ENCODE data around the gene METTL8. TPM values are rescaled to one million over a fixed set of nuclear protein-coding genes. Genes with fewer than 3 reads are reported as not detected.

METTL8 gene
- total RNA-seq, 4 donors from 2014 or later, result 17.9 to 51.4 (median 35.4) TPM

DNA sequence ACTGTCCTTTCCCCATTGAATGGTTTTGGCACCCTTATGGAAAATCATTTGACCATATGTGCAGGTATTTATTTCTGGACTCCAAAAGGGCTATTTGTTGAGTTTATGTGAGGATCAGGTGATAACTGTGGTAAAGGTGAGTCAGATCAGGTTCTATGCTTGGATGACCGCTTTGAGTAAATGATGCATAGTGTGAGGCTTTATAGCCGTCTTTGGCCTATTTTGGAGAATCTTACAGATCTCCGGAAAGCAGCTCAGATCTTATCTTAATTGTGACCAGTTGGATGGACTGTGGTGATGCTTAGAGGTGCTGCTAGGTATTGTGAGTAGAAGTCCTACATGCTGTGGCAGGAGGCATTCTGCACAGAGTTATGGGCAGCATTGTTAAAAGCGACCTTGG lies 126.2 kb downstream of the METTL8 start:
- H3K4me1 ChIP-seq, result no peaks in the 10 kb centered on the region
- no peak for DNase-seq
- peaks cover 0 to 13% (median 7%) of the 10 kb centered on the region in 3 donors for H3K9me3 ChIP-seq
- TF ChIP-seq POLR2A (IDR thresholded peaks at IDR 0.05), result no peak
- TF ChIP-seq, protein P1, sequence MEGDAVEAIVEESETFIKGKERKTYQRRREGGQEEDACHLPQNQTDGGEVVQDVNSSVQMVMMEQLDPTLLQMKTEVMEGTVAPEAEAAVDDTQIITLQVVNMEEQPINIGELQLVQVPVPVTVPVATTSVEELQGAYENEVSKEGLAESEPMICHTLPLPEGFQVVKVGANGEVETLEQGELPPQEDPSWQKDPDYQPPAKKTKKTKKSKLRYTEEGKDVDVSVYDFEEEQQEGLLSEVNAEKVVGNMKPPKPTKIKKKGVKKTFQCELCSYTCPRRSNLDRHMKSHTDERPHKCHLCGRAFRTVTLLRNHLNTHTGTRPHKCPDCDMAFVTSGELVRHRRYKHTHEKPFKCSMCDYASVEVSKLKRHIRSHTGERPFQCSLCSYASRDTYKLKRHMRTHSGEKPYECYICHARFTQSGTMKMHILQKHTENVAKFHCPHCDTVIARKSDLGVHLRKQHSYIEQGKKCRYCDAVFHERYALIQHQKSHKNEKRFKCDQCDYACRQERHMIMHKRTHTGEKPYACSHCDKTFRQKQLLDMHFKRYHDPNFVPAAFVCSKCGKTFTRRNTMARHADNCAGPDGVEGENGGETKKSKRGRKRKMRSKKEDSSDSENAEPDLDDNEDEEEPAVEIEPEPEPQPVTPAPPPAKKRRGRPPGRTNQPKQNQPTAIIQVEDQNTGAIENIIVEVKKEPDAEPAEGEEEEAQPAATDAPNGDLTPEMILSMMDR (IDR thresholded peaks at IDR 0.05), result no peak
- whole genome bisulfite sequencing, 2 donors, result 91 to 92% methylated on average over 4 of the region's 4 CpGs
- H3K27ac ChIP-seq, result no peak overlapping the region
- no peaks in the 10 kb centered on the region for H3K36me3 ChIP-seq
- intact Hi-C loops (cut with DNase I), result no loop called here
- H3K4me3 ChIP-seq, result no peak overlapping the region
- no peaks in the 10 kb centered on the region for H3K27me3 ChIP-seq

DNA sequence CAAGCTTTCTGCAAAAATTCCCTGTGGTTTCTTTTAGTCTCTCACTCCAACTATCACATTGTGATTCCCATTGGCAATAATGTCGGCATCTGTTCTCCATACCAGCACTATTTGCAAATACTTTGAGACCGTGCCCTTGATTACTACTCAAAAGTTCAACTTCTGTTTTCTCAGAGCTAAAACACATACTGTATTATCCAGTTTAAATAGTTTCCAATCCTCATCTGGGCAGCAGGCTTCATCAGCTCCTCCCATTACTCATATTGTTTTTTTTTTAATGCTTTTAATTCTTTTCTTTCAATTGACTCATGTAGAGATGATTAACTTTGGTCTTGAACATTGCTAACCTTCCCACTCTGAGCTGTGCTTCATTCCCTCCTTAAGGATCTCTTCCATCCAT lies 135.8 kb downstream of the METTL8 start:
- no peak for TF ChIP-seq POLR2A (IDR thresholded peaks at IDR 0.05)
- TF ChIP-seq, protein P1 (IDR thresholded peaks at IDR 0.05), result no peak
- intact Hi-C loops (cut with DNase I), result no loop called here
- Histone ChIP-seq H3K4me1 (no peaks in the 10 kb centered on the region), H3K9me3 (no peaks in the 10 kb centered on the region), H3K4me3 (no peak overlapping the region), H3K27me3 (no peaks in the 10 kb centered on the region), H3K27ac (no peak overlapping the region), H3K36me3 (no peaks in the 10 kb centered on the region)
- WGBS, 2 donors, result 81% methylated on average over 2 of the region's 2 CpGs
- DNase-seq, result no peak

DNA sequence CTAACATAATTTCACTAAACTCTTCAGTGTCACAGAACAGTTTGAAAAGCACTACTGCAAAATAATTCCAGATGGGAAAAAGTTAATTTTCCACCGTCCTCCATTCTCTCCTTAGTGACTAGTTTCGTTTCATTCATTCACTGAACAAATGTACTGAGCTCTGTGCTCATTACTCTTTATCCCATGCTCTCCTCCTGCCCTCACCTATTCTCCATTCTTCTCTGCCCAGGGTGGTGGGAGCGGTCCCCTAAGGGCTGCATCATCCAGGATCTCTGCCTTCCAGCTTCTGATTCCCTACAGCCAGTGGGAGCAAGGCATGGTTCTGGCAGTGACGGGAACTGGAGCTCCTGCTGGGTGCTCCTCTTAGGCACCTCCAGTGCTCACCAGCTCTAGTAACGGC lies 139.2 kb downstream of the METTL8 start:
- TF ChIP-seq, protein P1 (IDR thresholded peaks at IDR 0.05), result no peak
- no peak for TF ChIP-seq POLR2A (IDR thresholded peaks at IDR 0.05)
- DNase-seq, result no peak
- Histone ChIP-seq H3K4me3 (no peak overlapping the region), H3K4me1 (no peaks in the 10 kb centered on the region), H3K36me3 (no peaks in the 10 kb centered on the region), H3K9me3 (no peaks in the 10 kb centered on the region), H3K27ac (no peak overlapping the region), H3K27me3 (no peaks in the 10 kb centered on the region)
- 88 to 95% methylated on average over 5 of the region's 5 CpGs for WGBS, 2 donors
- intact Hi-C loops (cut with DNase I), result no loop called here

DNA sequence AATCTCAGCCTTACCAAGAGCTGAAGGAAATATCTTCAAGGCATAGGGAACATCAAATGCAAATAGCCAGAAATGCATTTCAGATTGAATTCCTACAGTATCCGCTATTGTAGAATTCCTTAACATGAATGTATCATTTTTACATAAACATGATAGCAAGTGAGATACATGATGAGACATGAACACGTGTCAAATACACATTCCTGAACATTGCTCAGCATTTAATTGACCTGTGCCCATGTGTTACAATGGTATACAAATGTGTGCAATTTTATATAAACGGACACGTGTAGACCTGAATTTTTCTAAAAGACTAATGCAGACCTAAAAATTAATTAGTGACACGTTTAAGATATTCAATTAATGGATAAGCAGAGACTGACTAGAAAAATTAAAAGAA lies 140.1 kb downstream of the METTL8 start:
- H3K4me3 ChIP-seq, result no peak overlapping the region
- no peak for TF ChIP-seq POLR2A (IDR thresholded peaks at IDR 0.05)
- TF ChIP-seq, protein P1 (IDR thresholded peaks at IDR 0.05), result no peak
- no peaks in the 10 kb centered on the region for H3K4me1 ChIP-seq
- intact Hi-C loops (cut with DNase I), result no loop called here
- H3K27me3 ChIP-seq, result no peaks in the 10 kb centered on the region
- H3K36me3 ChIP-seq, result no peaks in the 10 kb centered on the region
- no peak overlapping the region for H3K27ac ChIP-seq
- no peaks in the 10 kb centered on the region for H3K9me3 ChIP-seq
- 35 to 45% methylated on average over 5 of the region's 5 CpGs for WGBS, 2 donors
- DNase-seq, result no peak

DNA sequence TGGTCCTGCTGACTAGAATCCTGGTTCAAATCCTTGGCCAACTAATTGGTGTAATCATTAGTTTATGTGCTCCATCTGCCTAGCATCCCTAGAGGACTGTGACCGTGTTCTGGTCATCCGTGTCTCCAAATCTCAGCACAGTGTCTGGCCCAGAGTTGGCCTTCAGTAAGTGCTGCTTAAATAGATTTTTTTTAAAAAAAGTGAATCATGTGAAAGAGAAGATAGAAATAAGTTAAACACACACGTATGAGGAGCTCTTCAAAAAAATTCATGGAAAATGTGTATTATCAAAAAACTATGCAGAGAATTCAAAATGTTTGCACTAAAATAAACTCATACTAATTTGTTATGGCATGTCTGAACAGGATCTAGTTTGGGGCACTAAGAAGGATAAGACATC lies 143.8 kb downstream of the METTL8 start:
- Histone ChIP-seq H3K27ac (no peak overlapping the region), H3K4me1 (peaks cover 0 to 6% (median 4%) of the 10 kb centered on the region in 3 donors), H3K4me3 (no peak overlapping the region), H3K9me3 (no peaks in the 10 kb centered on the region), H3K36me3 (no peaks in the 10 kb centered on the region), H3K27me3 (no peaks in the 10 kb centered on the region)
- DNase-seq, result no peak
- intact Hi-C loops (cut with DNase I), result no loop called here
- WGBS, 2 donors, result 78 to 88% methylated on average over 3 of the region's 3 CpGs
- TF ChIP-seq POLR2A (IDR thresholded peaks at IDR 0.05), result no peak
- TF ChIP-seq, protein P1 (IDR thresholded peaks at IDR 0.05), result no peak
